ENCODE results near the gene ABCB9. TPM values are rescaled to one million over a fixed set of nuclear protein-coding genes. Genes with fewer than 3 reads are reported as not detected.

Gene ABCB9
- total RNA-seq, 1 experiment from 2014 or later, result 4.6 TPM

- no peak overlapping the region for H4K8ac ChIP-seq (replicated peaks; ENCODE audit: insufficient read length, low read depth, low read length)
- no peak overlapping the region for H4K5ac ChIP-seq (ENCODE audit: insufficient read length, low read depth, low read length)
- H2AFZ ChIP-seq (ENCODE audit: low read length), result no peak overlapping the region
- H2BK20ac ChIP-seq (ENCODE audit: low read depth, low read length, poor library complexity, severe bottlenecking), result no peak overlapping the region
- no peaks in the 10 kb centered on the region for H3K9me3 Mint-ChIP-seq
- no peak overlapping the region for H3K23ac ChIP-seq (ENCODE audit: insufficient read length, low read depth, low read length)
- H3K27me3 Mint-ChIP-seq (ENCODE audit: low read depth), result no peaks in the 10 kb centered on the region; the same call in 1 of the 2 replicates
- H3K9ac ChIP-seq (ENCODE audit: extremely low read depth, insufficient read length, low read length), result no peak overlapping the region
- no peak overlapping the region for H2BK12ac ChIP-seq (ENCODE audit: insufficient read length, low read depth, low read length)
- no peaks in the 10 kb centered on the region for H4K20me1 ChIP-seq (ENCODE audit: control insufficient read depth, insufficient read depth, insufficient read length)
- H3K79me1 ChIP-seq (ENCODE audit: insufficient read depth, low read depth, low read length, poor library complexity, severe bottlenecking), result no peaks in the 10 kb centered on the region
- no peaks in the 10 kb centered on the region for H3K27me3 ChIP-seq (ENCODE audit: insufficient read depth, low read length)
- H2BK120ac ChIP-seq (ENCODE audit: low read depth, low read length, poor library complexity, severe bottlenecking), result no peak overlapping the region
- no peak overlapping the region for H3K27ac ChIP-seq (ENCODE audit: insufficient read length, low read depth, low read length)
- no peak overlapping the region for H3K18ac ChIP-seq (ENCODE audit: insufficient read length, low read depth, low read length)
- no peak overlapping the region for H2AK5ac ChIP-seq (ENCODE audit: insufficient read length, low read length)
- no peaks in the 10 kb centered on the region for H3K36me3 Mint-ChIP-seq (ENCODE audit: insufficient read depth in 1 of 3, low read depth in 3 of 3)
- no peak overlapping the region for H4K91ac ChIP-seq (ENCODE audit: insufficient read length, low read depth, low read length)
- no peak overlapping the region for H3K56ac ChIP-seq (ENCODE audit: insufficient read length, low read depth, low read length)
- no peak overlapping the region for H2BK5ac ChIP-seq (ENCODE audit: insufficient read length, low read length)
- no peak overlapping the region; a peak in 1 of 7 replicates for H3K27ac Mint-ChIP-seq
- H3K4me1 ChIP-seq (ENCODE audit: insufficient read depth, low read length), result no peaks in the 10 kb centered on the region
- H3K79me2 ChIP-seq (ENCODE audit: insufficient read depth, low read length), result no peaks in the 10 kb centered on the region
- H3K23me2 ChIP-seq (ENCODE audit: insufficient read length, low read depth, low read length, poor library complexity, severe bottlenecking), result no peaks in the 10 kb centered on the region
- H3K4ac ChIP-seq (ENCODE audit: low read depth, low read length), result no peak overlapping the region
- H2BK15ac ChIP-seq (ENCODE audit: low read depth, low read length), result no peak overlapping the region
- H3K4me2 ChIP-seq (ENCODE audit: insufficient read depth, insufficient read length, low read length), result no peak overlapping the region
- no peak for TF ChIP-seq CTCF (conservative IDR thresholded peaks at IDR 0.05)
- H3K9me3 ChIP-seq (ENCODE audit: control insufficient read depth, low read depth, low read length), result no peaks in the 10 kb centered on the region
- no CpG with 5 or more reads among the region's 4 CpGs for WGBS (ENCODE audit: extremely low coverage, insufficient read length, low lambda C conversion rate)
- no peak overlapping the region for H3K4me3 Mint-ChIP-seq
- H3K4me1 Mint-ChIP-seq, result no peaks in the 10 kb centered on the region
- no peak overlapping the region for H3T11ph ChIP-seq (ENCODE audit: low read length)
- H3K14ac ChIP-seq (ENCODE audit: insufficient read depth, low read length), result no peak overlapping the region; the same call in 1 of the 2 replicates
- DNase-seq, result no peak
Measured at GRCh38 chr12:122998316-122998715, 32.1 kb upstream of the ABCB9 start.
